ENCODE data around the gene EVC2.

The EVC2 gene

GRCh38 chr4:5528031-5528436 lies 180.3 kb downstream of the EVC2 start:
- no peak for DNase-seq (ENCODE audit: low read depth, low spot score)
- in situ Hi-C loops (cut with HindIII; ENCODE audit: low sequenced_read_pairs): no loop called here
- no peak for TF ChIP-seq CTCF (IDR thresholded peaks at IDR 0.05; ENCODE audit: low read depth, low read length)
- H3K4me3 ChIP-seq (ENCODE audit: low read depth, low read length): no peak overlapping the region

GRCh38 chr4:5527211-5527610 lies 181.1 kb downstream of the EVC2 start:
- in situ Hi-C loops (cut with HindIII; ENCODE audit: low sequenced_read_pairs): no loop called here
- no peak for DNase-seq (ENCODE audit: low read depth, low spot score)
- H3K4me3 ChIP-seq (ENCODE audit: low read depth, low read length): no peak overlapping the region
- no peak for TF ChIP-seq CTCF (IDR thresholded peaks at IDR 0.05; ENCODE audit: low read depth, low read length)

DNA sequence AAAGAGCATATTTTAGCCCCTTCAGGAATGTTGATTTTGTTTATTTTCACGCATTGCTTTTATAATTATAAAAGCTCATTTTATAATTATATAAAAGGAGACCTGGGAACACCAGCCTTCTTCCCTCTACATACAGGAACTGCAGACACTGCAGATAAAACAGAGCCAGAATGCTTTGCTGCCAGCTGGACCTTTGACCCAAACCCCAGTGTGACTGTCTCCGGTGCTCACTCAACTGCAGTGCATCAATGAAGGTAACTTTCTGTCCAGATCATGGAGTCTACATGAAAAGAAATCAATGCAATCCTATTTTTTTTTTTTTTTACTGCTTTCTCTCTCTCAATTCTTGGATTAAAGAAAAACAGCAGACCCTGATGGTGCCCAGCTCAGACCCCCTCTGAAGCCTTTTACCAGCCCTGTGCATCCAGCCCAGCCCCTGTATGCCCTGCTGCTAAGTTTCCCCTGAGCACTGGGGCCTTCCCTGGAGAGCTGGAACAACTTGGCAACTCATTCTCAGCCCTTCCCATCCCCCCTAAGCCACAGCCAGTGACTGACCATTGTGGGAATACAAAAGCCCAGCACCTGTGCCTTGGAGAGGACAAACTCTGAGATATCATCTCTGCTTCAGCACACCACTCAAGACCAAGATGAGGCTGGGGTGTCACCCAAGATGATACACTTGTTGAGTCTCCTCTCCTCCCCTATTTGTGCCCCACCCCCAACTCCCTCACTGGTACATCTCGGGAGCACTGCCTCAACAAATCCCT lies 182.1 kb downstream of the EVC2 start:
- H3K4me3 ChIP-seq (ENCODE audit: low read depth, low read length): no peak overlapping the region
- no peak for DNase-seq (ENCODE audit: low read depth, low spot score)
- in situ Hi-C loops (cut with HindIII; ENCODE audit: low sequenced_read_pairs): no loop called here
- TF ChIP-seq CTCF (IDR thresholded peaks at IDR 0.05; ENCODE audit: low read depth, low read length): no peak

DNA sequence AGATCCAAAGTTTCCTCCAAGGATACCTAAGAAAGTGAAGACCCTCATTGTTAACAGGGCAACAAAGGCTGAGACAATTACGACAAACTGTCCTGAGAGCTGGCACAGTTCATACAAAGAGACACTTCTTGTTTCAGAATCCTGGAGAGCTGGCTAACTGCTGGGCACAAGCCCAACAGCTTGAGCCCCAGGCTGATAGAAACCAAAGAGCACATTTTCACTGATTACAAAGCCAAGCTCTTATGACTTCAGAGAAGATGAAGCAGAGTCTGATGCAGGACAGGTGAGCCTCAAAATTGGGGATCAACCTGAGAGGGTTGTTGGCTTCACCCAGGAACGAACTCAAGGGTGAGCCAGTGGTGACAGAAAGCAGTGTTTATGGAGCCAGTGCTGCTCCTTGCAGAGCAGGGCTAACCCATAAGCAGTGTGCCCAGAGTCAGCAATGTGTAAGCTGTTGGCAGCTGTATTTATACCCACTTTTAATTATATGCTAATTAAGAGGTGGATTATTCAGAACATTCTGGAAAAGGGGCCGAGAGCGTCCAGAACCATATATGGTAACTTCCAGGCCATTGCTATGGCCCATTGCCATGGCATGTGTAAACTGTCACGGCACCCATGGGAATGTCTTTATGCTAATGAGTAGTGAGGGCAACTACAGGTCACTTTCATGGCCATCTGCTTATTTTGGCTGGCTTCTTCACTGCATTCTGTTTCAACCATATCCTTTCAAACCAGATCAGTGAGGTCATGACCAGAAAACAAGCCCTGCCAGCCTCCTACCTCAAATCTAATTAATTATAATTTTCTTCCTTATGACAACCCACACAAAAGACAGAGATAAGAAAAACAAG lies 183.7 kb downstream of the EVC2 start:
- in situ Hi-C loops (cut with HindIII; ENCODE audit: low sequenced_read_pairs): no loop called here
- peak; percentile 59 for DNase-seq (ENCODE audit: low read depth, low spot score)
- TF ChIP-seq CTCF (IDR thresholded peaks at IDR 0.05; ENCODE audit: low read depth, low read length): no peak
- no peak overlapping the region for H3K4me3 ChIP-seq (ENCODE audit: low read depth, low read length)

GRCh38 chr4:5517372-5517771 lies 191.0 kb downstream of the EVC2 start:
- no peak for DNase-seq (ENCODE audit: low read depth, low spot score)
- TF ChIP-seq CTCF (IDR thresholded peaks at IDR 0.05; ENCODE audit: low read depth, low read length): no peak
- in situ Hi-C loops (cut with HindIII; ENCODE audit: low sequenced_read_pairs): no loop called here
- H3K4me3 ChIP-seq (ENCODE audit: low read depth, low read length): no peak overlapping the region

GRCh38 chr4:5515646-5516045 lies 192.7 kb downstream of the EVC2 start:
- no peak for TF ChIP-seq CTCF (IDR thresholded peaks at IDR 0.05; ENCODE audit: low read depth, low read length)
- in situ Hi-C loops (cut with HindIII; ENCODE audit: low sequenced_read_pairs): no loop called here
- no peak overlapping the region for H3K4me3 ChIP-seq (ENCODE audit: low read depth, low read length)
- no peak for DNase-seq (ENCODE audit: low read depth, low spot score)

Data from astrocyte of the spinal cord (primary cell).